ENCODE measurements around the gene EDNRB.
"Not testable (repeated sequence)": the region's sequence is repeated elsewhere in the genome, so short reads cannot be mapped to it uniquely, and the experiment has no call there.

EDNRB gene

DNA sequence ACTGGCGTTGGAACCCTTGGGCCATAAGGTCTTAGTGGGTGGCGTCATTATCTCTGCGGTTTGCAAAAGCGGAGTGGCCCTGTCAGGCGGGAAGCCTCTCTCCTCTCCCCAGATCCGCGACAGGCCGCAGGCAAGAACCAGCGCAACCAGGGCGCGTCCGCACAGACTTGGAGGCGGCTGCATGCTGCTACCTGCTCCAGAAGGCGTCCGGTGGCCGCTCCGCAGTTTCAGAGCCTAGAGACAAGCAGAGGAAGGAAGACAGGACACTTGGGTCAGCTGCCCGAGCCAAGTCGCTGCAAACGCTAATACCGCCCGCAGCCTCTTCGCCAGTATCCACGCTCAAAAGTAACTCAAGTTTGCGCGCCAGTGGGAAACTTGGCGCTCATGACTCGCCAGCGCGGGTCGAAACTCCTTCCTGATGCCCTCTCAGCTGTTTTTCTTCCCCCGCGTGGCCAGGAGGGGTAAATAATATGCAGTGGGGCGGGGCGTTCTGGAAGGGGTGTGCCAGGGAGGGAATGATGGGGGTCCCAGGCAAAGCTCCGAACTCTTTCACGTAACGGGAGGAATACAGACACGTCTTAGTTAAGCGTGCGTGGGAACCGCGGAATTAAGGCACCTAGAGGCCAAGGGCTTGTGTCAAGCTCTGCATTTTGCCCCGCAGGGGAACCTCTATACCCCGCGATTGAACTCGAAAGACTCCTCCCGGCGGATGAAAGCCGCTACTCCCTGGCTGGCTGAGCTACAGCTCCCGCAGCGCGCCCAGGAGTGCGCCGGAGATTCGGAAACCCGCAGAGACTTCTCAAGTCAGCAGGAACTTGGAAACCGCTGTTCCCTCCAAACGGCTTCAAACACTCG is at the start of gene EDNRB:
EDNRB (minus strand) TSS at position 441 of the 855 bp plus-strand sequence; CDS start at position 183, 258 bp downstream.
- Mint-ChIP-seq H3K4me1 (peaks cover 4% of the 10 kb centered on the region), H3K27me3 (peaks cover 8% of the 10 kb centered on the region), H3K36me3 (no peaks in the 10 kb centered on the region), H3K27ac (no peak within 1 kb of the TSS), H3K9me3 (no peaks in the 10 kb centered on the region), H3K4me3 (peak within 1 kb of the TSS; percentile 57)
- DNase-seq (ENCODE audit: low spot score in 2 of 2) = no peak
- peak; percentile 32 for ATAC-seq (ENCODE audit: low read depth)

DNA sequence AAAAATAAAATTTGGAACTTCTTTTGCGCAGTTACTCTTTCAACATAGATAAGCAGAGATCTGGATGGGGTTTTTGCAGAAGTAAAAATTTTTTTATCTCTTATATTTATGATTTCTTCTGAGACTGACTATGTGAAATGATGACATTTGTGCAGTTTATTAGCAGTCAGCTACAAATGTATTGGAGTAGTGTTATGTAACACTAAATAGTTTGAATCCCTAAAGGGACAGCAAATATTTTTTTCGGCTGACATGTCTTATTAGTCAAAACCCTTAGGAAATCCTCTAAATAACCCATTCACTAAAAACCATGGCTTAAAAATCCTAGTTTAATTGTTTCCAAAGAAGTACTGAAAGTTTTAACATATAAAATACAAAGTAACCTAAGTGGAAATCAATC is 48.0 kb upstream of the EDNRB start:
- Mint-ChIP-seq H3K4me1 (no peaks in the 10 kb centered on the region), H3K36me3 (no peaks in the 10 kb centered on the region), H3K9me3 (peaks cover 3% of the 10 kb centered on the region), H3K27me3 (no peaks in the 10 kb centered on the region), H3K27ac (no peak overlapping the region), H3K4me3 (no peak overlapping the region)
- ATAC-seq (ENCODE audit: low read depth) (no peak), DNase-seq (ENCODE audit: low spot score in 2 of 2) (no peak)

DNA sequence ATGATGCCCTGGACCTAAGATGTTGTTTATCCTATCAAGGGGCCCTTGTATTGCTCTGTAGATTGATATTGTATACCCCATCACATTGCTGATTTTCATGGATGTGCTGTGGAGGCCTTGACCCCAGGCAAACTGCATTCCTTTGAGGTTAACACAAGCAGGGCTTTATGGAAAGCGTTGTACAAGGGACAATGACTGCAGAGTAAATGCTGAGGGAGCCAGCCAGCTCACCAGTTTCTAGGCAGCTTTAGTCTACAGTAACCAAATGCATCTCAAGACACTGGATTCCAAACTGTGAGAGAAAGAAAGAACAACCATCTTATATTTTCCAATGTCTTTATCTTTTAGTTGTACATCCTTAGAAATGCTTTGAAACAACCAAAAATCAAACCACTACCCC is 34.1 kb upstream of the EDNRB start:
- peaks cover 5% of the 10 kb centered on the region for H3K27me3 Mint-ChIP-seq
- no peak overlapping the region for H3K4me3 Mint-ChIP-seq
- ATAC-seq (ENCODE audit: low read depth) (no peak), DNase-seq (ENCODE audit: low spot score in 2 of 2) (no peak)
- H3K4me1 Mint-ChIP-seq = no peaks in the 10 kb centered on the region
- no peaks in the 10 kb centered on the region for H3K36me3 Mint-ChIP-seq
- H3K27ac Mint-ChIP-seq = no peak overlapping the region
- H3K9me3 Mint-ChIP-seq = peaks cover 2% of the 10 kb centered on the region

DNA sequence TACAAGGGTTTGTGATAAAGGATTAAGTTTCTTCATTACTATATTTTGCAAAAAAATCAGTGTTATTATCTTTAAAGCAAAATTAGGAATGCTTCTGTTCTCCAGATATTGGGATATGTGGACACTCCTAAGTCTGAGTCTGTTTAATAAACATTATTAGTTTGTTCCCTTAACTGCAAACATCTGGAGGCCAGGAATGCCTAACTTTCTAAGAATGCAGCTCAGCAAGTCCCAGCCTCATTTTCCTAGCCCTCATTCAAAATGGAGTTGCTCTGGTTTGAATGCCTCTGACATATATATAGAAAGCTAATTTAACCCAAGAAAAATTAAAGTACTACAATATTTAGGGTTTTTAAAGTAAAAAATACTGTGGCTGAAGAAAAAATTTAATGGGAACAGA is 33.6 kb upstream of the EDNRB start:
- Mint-ChIP-seq H3K27ac (no peak overlapping the region), H3K27me3 (peaks cover 5% of the 10 kb centered on the region), H3K4me3 (no peak overlapping the region), H3K9me3 (peaks cover 2% of the 10 kb centered on the region), H3K36me3 (no peaks in the 10 kb centered on the region), H3K4me1 (no peaks in the 10 kb centered on the region)
- ATAC-seq (ENCODE audit: low read depth) = no peak
- no peak for DNase-seq (ENCODE audit: low spot score in 2 of 2)

DNA sequence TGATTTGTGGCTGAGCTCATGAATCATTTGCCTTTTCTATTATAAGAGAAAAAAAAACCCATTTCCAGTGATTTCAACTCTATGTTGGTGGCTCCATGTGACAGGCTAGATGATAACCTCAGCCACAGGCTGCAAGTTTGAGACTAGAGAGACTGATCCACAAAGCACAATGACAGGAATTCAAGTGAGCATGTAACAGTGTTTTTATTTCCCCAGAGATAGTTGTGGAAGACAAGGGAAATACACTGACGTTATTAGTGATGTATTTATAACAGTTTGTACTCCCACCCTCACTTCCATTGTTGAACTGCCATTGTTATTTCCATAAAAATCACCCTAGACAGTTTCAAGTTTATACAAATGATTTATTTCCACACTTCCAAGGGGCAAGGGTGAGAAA is 27.9 kb upstream of the EDNRB start:
- H3K27ac Mint-ChIP-seq = no peak overlapping the region
- ATAC-seq (ENCODE audit: low read depth) (no peak), DNase-seq (ENCODE audit: low spot score in 2 of 2) (no peak)

DNA sequence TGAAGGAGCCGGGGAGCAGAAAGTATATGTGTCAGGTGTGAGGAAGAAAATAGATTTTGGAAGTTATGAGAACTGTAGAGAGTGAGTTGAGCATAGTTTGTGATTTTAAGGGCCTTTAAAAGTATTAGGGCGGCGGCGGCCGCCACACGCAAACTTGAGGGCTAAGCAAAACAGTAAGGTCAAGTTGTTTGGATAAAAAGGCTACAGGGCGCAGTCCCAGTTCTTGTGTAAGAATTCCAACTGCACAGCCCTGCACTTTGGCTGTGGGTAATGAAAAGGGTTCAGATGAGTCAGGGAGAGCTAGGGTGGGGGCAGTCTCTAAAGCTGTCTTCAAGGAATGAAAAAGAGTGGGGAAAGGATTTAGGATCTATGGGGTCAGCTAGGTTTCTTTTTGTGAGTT is 16.4 kb upstream of the EDNRB start:
- H3K27me3 Mint-ChIP-seq; DNase-seq (ENCODE audit: low spot score in 2 of 2); H3K27ac Mint-ChIP-seq; H3K9me3 Mint-ChIP-seq; ATAC-seq (ENCODE audit: low read depth); H3K4me3 Mint-ChIP-seq; H3K36me3 Mint-ChIP-seq; H3K4me1 Mint-ChIP-seq: not testable (repeated sequence)

More for the DNA sequence above, 27.9 kb upstream of the EDNRB start:
- peaks cover 5% of the 10 kb centered on the region for H3K27me3 Mint-ChIP-seq
- H3K4me3 Mint-ChIP-seq = no peak overlapping the region
- no peaks in the 10 kb centered on the region for H3K36me3 Mint-ChIP-seq
- H3K9me3 Mint-ChIP-seq = no peaks in the 10 kb centered on the region
- H3K4me1 Mint-ChIP-seq = no peaks in the 10 kb centered on the region

DNA sequence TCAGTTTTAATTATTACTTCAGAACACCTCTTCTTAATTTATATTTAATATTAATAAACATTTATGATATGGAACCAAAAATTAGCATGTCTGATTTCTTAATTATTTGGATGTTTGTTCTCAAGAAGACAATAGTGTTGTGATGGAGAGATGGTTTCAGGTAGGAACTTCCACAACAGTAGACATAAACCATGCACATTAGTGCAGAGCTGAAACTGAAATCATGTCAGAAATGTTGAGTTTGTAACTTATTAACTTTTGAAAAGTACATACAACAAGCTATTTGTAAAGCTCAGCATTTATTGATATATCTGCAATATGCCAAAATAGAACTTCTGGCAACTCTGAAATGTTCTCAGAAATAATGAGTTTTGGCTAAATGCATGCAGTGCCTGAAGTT is 11.8 kb upstream of the EDNRB start:
- Mint-ChIP-seq H3K9me3 (no peaks in the 10 kb centered on the region), H3K4me3 (no peak overlapping the region), H3K27ac (no peak overlapping the region), H3K27me3 (peaks cover 6% of the 10 kb centered on the region), H3K36me3 (no peaks in the 10 kb centered on the region), H3K4me1 (no peaks in the 10 kb centered on the region)
- no peak for ATAC-seq (ENCODE audit: low read depth)
- DNase-seq (ENCODE audit: low spot score in 2 of 2) = no peak

DNA sequence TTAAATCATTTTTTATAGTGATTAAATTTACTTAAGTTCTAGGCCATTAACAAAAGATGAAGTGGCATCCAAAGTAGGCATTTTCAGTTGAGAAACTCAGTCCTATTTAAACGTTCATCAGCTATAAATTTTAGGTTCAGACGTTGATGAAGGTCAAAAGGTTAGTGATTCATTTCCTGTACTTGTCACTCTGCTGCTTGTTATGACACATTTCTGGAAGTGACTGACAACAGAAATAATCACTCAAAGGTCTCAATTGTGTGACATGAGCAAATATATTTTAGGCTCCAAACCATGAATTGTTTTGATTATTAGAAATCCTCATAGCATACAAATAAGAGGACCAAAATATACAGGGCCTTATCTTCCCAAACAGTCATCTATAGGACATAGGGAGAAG is 10.3 kb upstream of the EDNRB start:
- H3K27me3 Mint-ChIP-seq = peaks cover 6% of the 10 kb centered on the region
- no peaks in the 10 kb centered on the region for H3K9me3 Mint-ChIP-seq
- H3K36me3 Mint-ChIP-seq = no peaks in the 10 kb centered on the region
- no peak for ATAC-seq (ENCODE audit: low read depth)
- no peak overlapping the region for H3K27ac Mint-ChIP-seq
- no peak for DNase-seq (ENCODE audit: low spot score in 2 of 2)
- H3K4me3 Mint-ChIP-seq = no peak overlapping the region
- no peaks in the 10 kb centered on the region for H3K4me1 Mint-ChIP-seq

DNA sequence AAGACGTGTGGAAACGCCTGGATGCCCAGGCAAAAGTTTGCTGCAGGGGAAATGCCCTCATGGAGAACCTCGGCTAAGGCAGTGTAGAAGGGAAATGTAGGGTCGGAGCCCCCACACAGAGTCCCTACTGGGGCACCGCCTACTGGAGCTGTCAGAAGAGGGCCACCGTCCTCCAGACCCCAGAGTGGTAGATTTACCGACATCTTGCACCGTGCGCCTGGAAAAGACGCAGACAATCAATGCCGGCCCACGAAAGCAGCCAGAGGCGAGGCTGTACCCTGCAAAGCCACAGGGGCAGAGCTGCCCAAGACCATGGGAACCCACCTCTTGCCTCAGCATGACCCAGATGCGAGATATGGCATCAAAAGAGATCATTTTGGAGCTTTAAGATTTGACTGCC is 7.0 kb upstream of the EDNRB start:
- H3K4me1 Mint-ChIP-seq = no peaks in the 10 kb centered on the region
- no peaks in the 10 kb centered on the region for H3K9me3 Mint-ChIP-seq
- H3K27ac Mint-ChIP-seq = no peak overlapping the region
- peaks cover 8% of the 10 kb centered on the region for H3K27me3 Mint-ChIP-seq
- DNase-seq (ENCODE audit: low spot score in 2 of 2) (no peak), ATAC-seq (ENCODE audit: low read depth) (no peak)
- no peak overlapping the region for H3K4me3 Mint-ChIP-seq
- no peaks in the 10 kb centered on the region for H3K36me3 Mint-ChIP-seq

DNA sequence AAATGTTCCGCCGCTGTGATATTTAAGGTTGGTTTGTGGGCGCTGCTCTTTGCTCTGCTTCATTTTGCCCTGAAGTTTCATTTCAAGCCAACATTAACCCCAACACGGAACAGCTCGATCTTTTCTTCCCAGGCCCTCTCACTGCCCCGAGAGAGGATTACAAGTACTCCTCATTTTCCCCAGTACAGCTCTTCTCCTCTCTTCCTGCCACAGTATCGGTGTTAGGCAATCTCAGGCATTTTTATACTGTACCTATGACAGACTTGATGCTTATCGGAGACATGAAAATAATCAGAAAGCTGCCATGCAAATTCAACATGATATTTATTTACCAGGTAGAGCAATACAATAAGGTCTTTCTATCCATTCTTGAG is 1.3 kb upstream of the EDNRB start:
- Mint-ChIP-seq H3K27ac (no peak overlapping the region), H3K27me3 (peaks cover 8% of the 10 kb centered on the region), H3K9me3 (no peaks in the 10 kb centered on the region), H3K4me3 (no peak overlapping the region), H3K4me1 (peaks cover 4% of the 10 kb centered on the region), H3K36me3 (no peaks in the 10 kb centered on the region)
- ATAC-seq (ENCODE audit: low read depth) (no peak), DNase-seq (ENCODE audit: low spot score in 2 of 2) (no peak)

DNA sequence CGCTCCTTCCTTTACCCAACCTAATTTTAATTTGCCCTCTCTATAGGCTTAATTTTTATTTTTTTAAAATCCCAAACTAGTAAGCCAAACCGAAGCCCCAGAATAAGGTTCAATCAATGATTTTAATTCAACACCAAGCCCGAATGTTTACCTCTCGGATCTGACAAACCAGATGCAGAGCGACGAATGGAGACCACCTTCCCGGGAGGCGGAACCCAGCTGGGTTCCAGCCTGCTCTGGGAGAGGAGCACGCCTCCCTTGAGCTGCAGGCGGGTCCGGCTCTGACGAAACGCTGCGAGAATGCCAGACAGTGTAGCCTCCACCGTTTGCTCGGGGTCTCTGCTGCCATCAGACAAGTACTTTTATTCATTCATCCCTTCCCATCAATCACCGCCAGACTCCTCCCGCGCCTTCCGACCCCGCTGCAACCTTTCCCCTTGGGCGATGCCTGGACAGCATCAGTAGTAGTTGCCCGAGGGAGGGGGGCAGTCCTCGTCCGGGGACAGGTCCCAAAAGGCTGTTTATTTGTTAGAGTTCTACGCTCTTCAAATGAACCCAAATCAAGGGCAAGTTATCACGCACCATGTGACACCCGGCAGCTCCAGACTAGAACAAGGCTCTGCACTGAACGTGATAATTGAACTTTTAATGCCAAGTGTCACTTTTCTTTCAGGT is 752 bp upstream of the EDNRB start:
- H3K27ac Mint-ChIP-seq = no peak overlapping the region
- H3K4me1 Mint-ChIP-seq = peaks cover 4% of the 10 kb centered on the region
- peaks cover 8% of the 10 kb centered on the region for H3K27me3 Mint-ChIP-seq
- H3K36me3 Mint-ChIP-seq = no peaks in the 10 kb centered on the region
- H3K9me3 Mint-ChIP-seq = no peaks in the 10 kb centered on the region
- no peak overlapping the region for H3K4me3 Mint-ChIP-seq
- no peak for ATAC-seq (ENCODE audit: low read depth)
- DNase-seq (ENCODE audit: low spot score in 2 of 2) = no peak

DNA sequence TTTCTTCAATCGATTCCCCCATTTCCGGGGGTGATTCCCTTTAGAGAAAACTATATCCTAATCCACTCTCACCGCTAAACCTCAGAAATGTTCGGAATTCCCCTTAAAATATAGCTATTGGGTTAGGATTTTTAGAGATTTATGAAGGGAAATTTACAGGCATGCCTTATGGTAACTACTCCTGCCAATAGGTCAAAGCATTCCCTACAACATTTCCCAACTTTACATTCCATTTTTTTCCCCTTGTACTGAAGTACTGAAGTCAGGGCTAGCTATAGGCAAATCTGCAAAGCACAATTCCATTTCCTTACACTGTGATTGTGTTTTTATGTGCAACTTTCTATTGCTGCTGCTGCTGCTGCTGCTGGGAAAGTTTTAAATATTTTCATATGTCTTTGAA is 2.1 kb downstream of the EDNRB start:
- ATAC-seq (ENCODE audit: low read depth) (no peak), DNase-seq (ENCODE audit: low spot score in 2 of 2) (no peak)
- Mint-ChIP-seq H3K4me3 (no peak overlapping the region), H3K27ac (no peak overlapping the region), H3K27me3 (peaks cover 6% of the 10 kb centered on the region), H3K4me1 (peaks cover 4% of the 10 kb centered on the region), H3K36me3 (no peaks in the 10 kb centered on the region), H3K9me3 (no peaks in the 10 kb centered on the region)

DNA sequence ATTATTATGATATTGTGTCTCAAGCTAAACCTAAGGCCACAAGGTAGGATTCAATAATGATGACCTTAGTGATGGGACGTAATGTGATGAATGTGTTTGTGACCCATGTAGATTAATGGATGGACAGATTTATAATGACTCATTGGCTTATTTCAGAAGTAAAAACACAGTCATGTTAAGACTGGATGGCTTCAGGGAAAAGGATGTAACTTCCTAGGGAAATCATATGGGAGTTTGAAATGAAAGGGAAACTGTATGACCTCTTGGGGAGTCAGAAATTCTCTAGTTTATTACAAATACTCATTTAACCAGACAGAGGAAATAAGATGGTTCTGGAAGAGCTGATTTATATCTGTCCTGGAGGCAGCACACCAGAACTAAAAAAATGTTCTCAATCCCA is 2.9 kb downstream of the EDNRB start:
- Mint-ChIP-seq H3K27me3 (peaks cover 6% of the 10 kb centered on the region), H3K27ac (no peak overlapping the region), H3K36me3 (no peaks in the 10 kb centered on the region), H3K4me3 (no peak overlapping the region), H3K4me1 (peaks cover 4% of the 10 kb centered on the region), H3K9me3 (no peaks in the 10 kb centered on the region)
- ATAC-seq (ENCODE audit: low read depth) = no peak
- no peak for DNase-seq (ENCODE audit: low spot score in 2 of 2)

DNA sequence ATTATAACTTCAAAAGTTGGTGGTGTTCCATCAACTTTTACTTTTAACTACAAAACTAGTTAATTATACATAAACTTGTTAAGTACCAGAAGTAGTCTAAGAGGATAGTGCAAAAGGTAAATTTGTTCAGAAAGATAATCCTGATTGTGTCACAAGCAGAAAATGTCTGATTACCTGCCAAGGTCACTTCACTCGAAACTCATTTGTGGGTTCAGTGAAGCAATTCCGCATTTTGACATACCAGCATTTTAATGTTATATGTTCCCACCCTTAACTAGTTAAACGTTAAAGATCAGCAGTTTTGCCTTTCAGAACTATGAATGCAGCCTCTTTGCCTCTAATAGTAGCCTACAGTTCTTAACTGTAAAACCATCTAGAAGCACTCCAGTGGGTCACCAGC is 5.6 kb downstream of the EDNRB start:
- H3K27me3 Mint-ChIP-seq = peaks cover 7% of the 10 kb centered on the region
- no peak overlapping the region for H3K27ac Mint-ChIP-seq
- no peak for ATAC-seq (ENCODE audit: low read depth)
- no peak overlapping the region for H3K4me3 Mint-ChIP-seq
- DNase-seq (ENCODE audit: low spot score in 2 of 2) = no peak
- no peaks in the 10 kb centered on the region for H3K9me3 Mint-ChIP-seq
- no peaks in the 10 kb centered on the region for H3K36me3 Mint-ChIP-seq
- no peaks in the 10 kb centered on the region for H3K4me1 Mint-ChIP-seq

DNA sequence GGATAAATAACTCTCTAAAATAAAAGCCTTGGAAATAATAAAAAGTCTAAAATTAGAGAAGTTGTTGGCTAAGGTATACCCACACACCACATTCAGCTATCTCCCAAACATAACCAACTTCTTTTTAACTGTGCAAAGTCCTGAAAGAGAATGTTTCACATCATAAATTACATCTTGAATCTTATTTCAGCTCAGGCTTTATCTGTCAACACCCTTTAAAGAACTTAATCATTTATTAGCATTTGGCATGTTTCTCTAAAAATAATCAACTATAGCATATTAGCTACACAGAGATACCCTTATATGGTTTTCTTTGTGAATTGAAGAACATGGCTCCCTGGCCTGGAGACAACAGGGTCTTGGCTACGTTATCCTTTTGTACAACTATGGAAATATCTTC is 6.9 kb downstream of the EDNRB start:
- Mint-ChIP-seq H3K4me3 (no peak overlapping the region), H3K4me1 (no peaks in the 10 kb centered on the region), H3K27me3 (peaks cover 3% of the 10 kb centered on the region), H3K36me3 (no peaks in the 10 kb centered on the region), H3K9me3 (no peaks in the 10 kb centered on the region), H3K27ac (no peak overlapping the region)
- no peak for ATAC-seq (ENCODE audit: low read depth)
- DNase-seq (ENCODE audit: low spot score in 2 of 2) = no peak
